GM12872 (cell line): ENCODE results near the gene TAOK2.

Experiments used
- CTCF ChIP-seq: IDR thresholded peaks from 3 replicates; pipeline ENCODE4 v1.5.1; 2011; ENCODE audit warnings: low read depth, mild to moderate bottlenecking, low read length, moderate library complexity; ENCODE audit not compliant: insufficient read depth

The TAOK2 gene

GRCh38 chr16:29961479-29962343 is 12.0 kb upstream of the TAOK2 start, which contains the start of gene TMEM219:
Gene TMEM219 (plus strand): TSS chr16:29962079. CDS start chr16:29963144, 1,065 bp downstream.
- peak; percentile 41; the same call in 2 of the 3 replicates for TF ChIP-seq CTCF

GRCh38 chr16:29962344-29962994 is 11.2 kb upstream of the TAOK2 start:
- TF ChIP-seq CTCF = no peak

- TF ChIP-seq CTCF = no peak
Observed at GRCh38 chr16:29963021-29963743, 10.5 kb upstream of the TAOK2 start.

- no peak for TF ChIP-seq CTCF
Observed at GRCh38 chr16:29968205-29968604, 5.5 kb upstream of the TAOK2 start.

GRCh38 chr16:29971304-29971703 is 2.4 kb upstream of the TAOK2 start:
- TF ChIP-seq CTCF = no peak

- no peak for TF ChIP-seq CTCF
Observed at GRCh38 chr16:29972500-29972899, 1.2 kb upstream of the TAOK2 start.

- no peak for TF ChIP-seq CTCF
Observed at GRCh38 chr16:29972992-29973383, 680 bp upstream of the TAOK2 start.
